ENCODE data around the gene KRTAP25-1. TPM values are rescaled to one million over a fixed set of nuclear protein-coding genes. Genes with fewer than 3 reads are reported as not detected.

KRTAP25-1 gene
- polyA plus RNA-seq, 1 donor from 2014 or later: not detected

Other genes starting within 250 kb of the KRTAP25-1 start
- not detected in 2 replicates for gene CLDN17, start 122.7 kb downstream of the KRTAP25-1 start, polyA plus RNA-seq
- gene CLDN8, start 73.4 kb downstream of the KRTAP25-1 start, polyA plus RNA-seq: not detected in 2 replicates
- gene KRTAP24-1, start 6.6 kb downstream of the KRTAP25-1 start, polyA plus RNA-seq: not detected in 2 replicates
- gene KRTAP26-1, start 30.8 kb upstream of the KRTAP25-1 start, polyA plus RNA-seq: not detected in 2 replicates
- not detected in 2 replicates for gene KRTAP27-1, start 48.2 kb upstream of the KRTAP25-1 start, polyA plus RNA-seq
- not detected in 2 replicates for gene KRTAP23-1, start 59.1 kb upstream of the KRTAP25-1 start, polyA plus RNA-seq
- not detected in 2 replicates for gene KRTAP13-2, start 82.8 kb upstream of the KRTAP25-1 start, polyA plus RNA-seq
- gene KRTAP13-1, start 106.5 kb upstream of the KRTAP25-1 start, polyA plus RNA-seq: not detected in 2 replicates
- not detected in 2 replicates for gene KRTAP13-3, start 136.4 kb upstream of the KRTAP25-1 start, polyA plus RNA-seq
- not detected in 2 replicates for gene KRTAP13-4, start 140.7 kb upstream of the KRTAP25-1 start, polyA plus RNA-seq
- not detected in 2 replicates for gene KRTAP15-1, start 150.8 kb upstream of the KRTAP25-1 start, polyA plus RNA-seq
- not detected in 2 replicates for gene KRTAP19-1, start 190.9 kb upstream of the KRTAP25-1 start, polyA plus RNA-seq
- gene KRTAP19-2, start 197.9 kb upstream of the KRTAP25-1 start, polyA plus RNA-seq: not detected in 2 replicates
- gene KRTAP19-3, start 202.5 kb upstream of the KRTAP25-1 start, polyA plus RNA-seq: not detected in 2 replicates
- not detected in 2 replicates for gene KRTAP19-4, start 207.7 kb upstream of the KRTAP25-1 start, polyA plus RNA-seq
- gene KRTAP19-5, start 212.6 kb upstream of the KRTAP25-1 start, polyA plus RNA-seq: not detected in 2 replicates